WTC11 (cell line): ENCODE data around the gene HOXB5.

Experiments used
- ATF6 ChIP-seq: sonication (generic); formaldehyde crosslinking; IDR thresholded peaks from 2 replicates; pipeline ENCODE4 v1.8.1; 2023; ENCODE audit warnings: mild to moderate bottlenecking, missing genetic modification reagents
- CREB1 ChIP-seq: sonication (generic); formaldehyde crosslinking; IDR thresholded peaks from 2 replicates; pipeline ENCODE4 v1.8.0; 2023; ENCODE audit warnings: mild to moderate bottlenecking, missing genetic modification reagents
- CTCF ChIP-seq: fragments of 200-600 bp; IDR thresholded peaks from 2 replicates; pipeline ENCODE4 v1.8.0; 2022; ENCODE audit warnings: antibody characterized with exemption
- FOXK1 ChIP-seq: sonication (generic); formaldehyde crosslinking; IDR thresholded peaks from 2 replicates; pipeline ENCODE4 v1.8.0; 2022; ENCODE audit warnings: mild to moderate bottlenecking, moderate library complexity, missing genetic modification reagents
- JUN ChIP-seq: sonication (generic); formaldehyde crosslinking; IDR thresholded peaks from 2 replicates; pipeline ENCODE4 v1.8.0; 2023; ENCODE audit warnings: mild to moderate bottlenecking, missing genetic modification reagents
- KAT7 ChIP-seq: sonication (generic); formaldehyde crosslinking; IDR thresholded peaks from 2 replicates; pipeline ENCODE4 v1.8.1; 2023; ENCODE audit warnings: missing genetic modification reagents, mild to moderate bottlenecking, borderline replicate concordance
- MAX ChIP-seq: sonication (generic); formaldehyde crosslinking; IDR thresholded peaks from 2 replicates; pipeline ENCODE4 v1.8.0; 2022; ENCODE audit warnings: mild to moderate bottlenecking, missing genetic modification reagents
- NFYB ChIP-seq: sonication (generic); formaldehyde crosslinking; conservative IDR thresholded peaks from 2 replicates; pipeline ENCODE4 v1.8.0; 2022; ENCODE audit warnings: low read depth, missing genetic modification reagents
- NR2C2 ChIP-seq: sonication (generic); formaldehyde crosslinking; IDR thresholded peaks from 2 replicates; pipeline ENCODE4 v1.8.0; 2022; ENCODE audit warnings: mild to moderate bottlenecking, missing genetic modification reagents
- SP1 ChIP-seq: sonication (generic); formaldehyde crosslinking; conservative IDR thresholded peaks from 2 replicates; pipeline ENCODE4 v1.8.1; 2022; ENCODE audit warnings: missing genetic modification reagents
- USF2 ChIP-seq: sonication (generic); formaldehyde crosslinking; IDR thresholded peaks from 2 replicates; pipeline ENCODE4 v1.8.1; 2023; ENCODE audit warnings: mild to moderate bottlenecking, missing genetic modification reagents, moderate library complexity

GRCh38 chr17:48624118-48624517 is 30.5 kb upstream of the HOXB5 start:
- TF ChIP-seq CTCF = no peak
- TF ChIP-seq CREB1 (CRISPR knock-in tag) = no peak
- no peak for TF ChIP-seq NFYB (CRISPR knock-in tag)
- TF ChIP-seq FOXK1 (CRISPR knock-in tag) = no peak
- no peak for TF ChIP-seq KAT7 (CRISPR knock-in tag)
- no peak for TF ChIP-seq NR2C2
- TF ChIP-seq JUN = no peak
- no peak for TF ChIP-seq ATF6 (CRISPR knock-in tag)
- no peak for TF ChIP-seq MAX (CRISPR knock-in tag)
- TF ChIP-seq SP1 (CRISPR knock-in tag) = no peak
- no peak for TF ChIP-seq USF2 (CRISPR knock-in tag)
